HepG2 (cell line): ENCODE measurements around the gene PPP2R5D. TPM values are rescaled to one million over a fixed set of nuclear protein-coding genes. Genes with fewer than 3 reads are reported as not detected.

Experiments
- ARHGAP35 ChIP-seq: sonication (generic); formaldehyde crosslinking; IDR thresholded peaks from 2 replicates; pipeline ENCODE4 v1.9.0; 2022; ENCODE audit warnings: mild to moderate bottlenecking, inconsistent platforms, moderate library complexity, missing genetic modification reagents, borderline replicate concordance
- ATM ChIP-seq: fragments of 450-650 bp; IDR thresholded peaks from 2 replicates; pipeline ENCODE4 v1.7.1; 2017; ENCODE audit warnings: mild to moderate bottlenecking, borderline replicate concordance
- CTCF ChIP-seq: sonication (generic); formaldehyde crosslinking; IDR thresholded peaks from 2 replicates; pipeline ENCODE4 v1.5.0; 2020; ENCODE audit warnings: mild to moderate bottlenecking, missing genetic modification reagents, moderate library complexity
- DBP ChIP-seq: sonication (generic); formaldehyde crosslinking; IDR thresholded peaks from 2 replicates; pipeline ENCODE4 v1.4.0; 2020; ENCODE audit warnings: missing genetic modification reagents; ENCODE audit errors: not compliant biosample characterization
- E2F2 ChIP-seq: sonication (generic); formaldehyde crosslinking; IDR thresholded peaks from 2 replicates; pipeline ENCODE4 v1.4.0; 2020; ENCODE audit warnings: missing genetic modification reagents, borderline replicate concordance
- GATAD2A ChIP-seq: IDR thresholded peaks from 2 replicates; pipeline ENCODE4 v1.6.1; 2016
- GFI1 ChIP-seq: sonication (generic); formaldehyde crosslinking; IDR thresholded peaks from 2 replicates; pipeline ENCODE4 v1.5.0; 2020; ENCODE audit warnings: missing genetic modification reagents, mild to moderate bottlenecking, borderline replicate concordance
- HNRNPL ChIP-seq: fragments of 200-400 bp; formaldehyde crosslinking; IDR thresholded peaks from 2 replicates; pipeline ENCODE4 v1.6.1; 2017; ENCODE audit warnings: mild to moderate bottlenecking, low read depth, low read length
- HOXA3 ChIP-seq: sonication (generic); formaldehyde crosslinking; IDR thresholded peaks from 2 replicates; pipeline ENCODE4 v1.5.0; 2020; ENCODE audit warnings: missing genetic modification reagents
- HOXA7 ChIP-seq: sonication (generic); formaldehyde crosslinking; IDR thresholded peaks from 2 replicates; pipeline ENCODE4 v1.8.1; 2022; ENCODE audit warnings: mild to moderate bottlenecking, missing genetic modification reagents, moderate library complexity
- MEIS2 ChIP-seq: sonication (generic); formaldehyde crosslinking; IDR thresholded peaks from 2 replicates; pipeline ENCODE4 v1.9.0; 2021; ENCODE audit warnings: mild to moderate bottlenecking, missing genetic modification reagents
- MTF2 ChIP-seq: sonication (generic); formaldehyde crosslinking; IDR thresholded peaks from 2 replicates; pipeline ENCODE4 v1.5.0; 2020; ENCODE audit warnings: missing genetic modification reagents, borderline replicate concordance
- RXRA ChIP-seq: sonication (generic); formaldehyde crosslinking; IDR thresholded peaks from 2 replicates; pipeline ENCODE4 v1.5.1; 2020; ENCODE audit warnings: missing genetic modification reagents
- XRCC5 ChIP-seq: fragments of 200-400 bp; formaldehyde crosslinking; optimal IDR thresholded peaks from 2 replicates; pipeline ENCODE3; 2017; ENCODE audit warnings: mild to moderate bottlenecking, low read length
- ZBTB14 ChIP-seq: sonication (generic); formaldehyde crosslinking; IDR thresholded peaks from 2 replicates; pipeline ENCODE4 v1.4.0; 2020; ENCODE audit warnings: missing genetic modification reagents
- ZMAT3 ChIP-seq: sonication (generic); formaldehyde crosslinking; conservative IDR thresholded peaks from 2 replicates; pipeline ENCODE4 v1.7.0; 2021; ENCODE audit warnings: missing genetic modification reagents
- ZNF430 ChIP-seq: sonication (generic); formaldehyde crosslinking; IDR thresholded peaks from 2 replicates; pipeline ENCODE4 v1.9.0; 2021; ENCODE audit warnings: mild to moderate bottlenecking, missing genetic modification reagents
- ZNF567 ChIP-seq: sonication (generic); formaldehyde crosslinking; IDR thresholded peaks from 2 replicates; pipeline ENCODE4 v1.8.1; 2023; ENCODE audit warnings: mild to moderate bottlenecking, missing genetic modification reagents, borderline replicate concordance
- ZNF616 ChIP-seq: sonication (generic); formaldehyde crosslinking; IDR thresholded peaks from 2 replicates; pipeline ENCODE4 v1.5.0; 2020; ENCODE audit warnings: low read depth, mild to moderate bottlenecking, missing genetic modification reagents
- polyA plus RNA-seq, 8 experiments: library from polyadenylated mRNA; depleted of rRNA in 3 of 8; stranded (reverse) in 7 of 8; unstranded in 1 of 8; fragments of >200 nt; fragmentation: Illumina TruSeq in 4 of 8; extraction: Trizol in 4 of 8; gene quantifications; 2 replicates each; pipeline versions ENCODE4 v1.2.1 to v1.2.3, GENCODE V29; 2011 to 2016; ENCODE audit warnings: low read depth in 4 of 8, missing spikeins in 1 of 8, mixed read lengths in 1 of 8; ENCODE audit not compliant: insufficient read depth in 1 of 8
- total RNA-seq, 5 experiments: library from RNA; depleted of rRNA; stranded (reverse); fragments of >200 nt; fragmentation: Illumina TruSeq; extraction: Trizol; gene quantifications; 2 replicates each; pipeline ENCODE4 v1.2.3, GENCODE V29; 2016; ENCODE audit warnings: low read depth in 1 of 5
- TF ChIP-seq, protein P1 (sequence below): conservative IDR thresholded peaks from 2 replicates; pipeline ENCODE4 v1.6.1; 2018; ENCODE audit warnings: missing genetic modification reagents
- TF ChIP-seq, protein P2 (sequence below): IDR thresholded peaks from 2 replicates; pipeline ENCODE4 v1.6.1; 2016; ENCODE audit warnings: low read depth, control low read depth

The PPP2R5D gene
- total and polyA plus RNA-seq, 2 of the 13 experiments (the other 11 are each of a cell fraction or from before 2014, with no cell fraction given), result 53.7 to 60.4 TPM

GRCh38 chr6:42960243-42961019 is 23.9 kb upstream of the PPP2R5D start, which contains the start of gene GNMT (continued):
- TF ChIP-seq, protein P1, sequence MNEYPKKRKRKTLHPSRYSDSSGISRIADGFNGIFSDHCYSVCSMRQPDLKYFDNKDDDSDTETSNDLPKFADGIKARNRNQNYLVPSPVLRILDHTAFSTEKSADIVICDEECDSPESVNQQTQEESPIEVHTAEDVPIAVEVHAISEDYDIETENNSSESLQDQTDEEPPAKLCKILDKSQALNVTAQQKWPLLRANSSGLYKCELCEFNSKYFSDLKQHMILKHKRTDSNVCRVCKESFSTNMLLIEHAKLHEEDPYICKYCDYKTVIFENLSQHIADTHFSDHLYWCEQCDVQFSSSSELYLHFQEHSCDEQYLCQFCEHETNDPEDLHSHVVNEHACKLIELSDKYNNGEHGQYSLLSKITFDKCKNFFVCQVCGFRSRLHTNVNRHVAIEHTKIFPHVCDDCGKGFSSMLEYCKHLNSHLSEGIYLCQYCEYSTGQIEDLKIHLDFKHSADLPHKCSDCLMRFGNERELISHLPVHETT, result 0 out of 2 replicates have a peak, but pooled peaks have one; percentile 38
- TF ChIP-seq MEIS2 (CRISPR knock-in tag) (peak; percentile 65), ZNF616 (CRISPR knock-in tag) (peak; percentile 32; the same call in 1 of the 2 replicates), ATM (no peak), HOXA7 (CRISPR knock-in tag) (peak; percentile 68; the same call in 1 of the 2 replicates), MTF2 (CRISPR knock-in tag) (peak; percentile 74; the same call in 1 of the 2 replicates), XRCC5 (peak; percentile 46), ZNF430 (CRISPR knock-in tag) (peak; percentile 84; the same call in 1 of the 2 replicates), ZBTB14 (CRISPR knock-in tag) (peak; percentile 40; the same call in 1 of the 2 replicates), ZNF567 (peak; percentile 55; the same call in 1 of the 2 replicates), ZMAT3 (CRISPR knock-in tag) (peak; percentile 36; the same call in 1 of the 2 replicates), RXRA (CRISPR knock-in tag) (peak; percentile 31; the same call in 1 of the 2 replicates), HOXA3 (CRISPR knock-in tag) (peak; percentile 76), E2F2 (0 out of 2 replicates have a peak, but pooled peaks have one; percentile 53), ARHGAP35 (CRISPR knock-in tag) (peak; percentile 40; the same call in 1 of the 2 replicates), GATAD2A (peak; percentile 62; the same call in 1 of the 2 replicates), HNRNPL (peak; percentile 76; the same call in 1 of the 2 replicates), CTCF (peak; percentile 66), DBP (CRISPR knock-in tag) (peak; percentile 86), GFI1 (peak; percentile 52; the same call in 1 of the 2 replicates)
- TF ChIP-seq, protein P2, sequence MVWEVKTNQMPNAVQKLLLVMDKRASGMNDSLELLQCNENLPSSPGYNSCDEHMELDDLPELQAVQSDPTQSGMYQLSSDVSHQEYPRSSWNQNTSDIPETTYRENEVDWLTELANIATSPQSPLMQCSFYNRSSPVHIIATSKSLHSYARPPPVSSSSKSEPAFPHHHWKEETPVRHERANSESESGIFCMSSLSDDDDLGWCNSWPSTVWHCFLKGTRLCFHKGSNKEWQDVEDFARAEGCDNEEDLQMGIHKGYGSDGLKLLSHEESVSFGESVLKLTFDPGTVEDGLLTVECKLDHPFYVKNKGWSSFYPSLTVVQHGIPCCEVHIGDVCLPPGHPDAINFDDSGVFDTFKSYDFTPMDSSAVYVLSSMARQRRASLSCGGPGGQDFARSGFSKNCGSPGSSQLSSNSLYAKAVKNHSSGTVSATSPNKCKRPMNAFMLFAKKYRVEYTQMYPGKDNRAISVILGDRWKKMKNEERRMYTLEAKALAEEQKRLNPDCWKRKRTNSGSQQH (CRISPR knock-in tag), result peak; percentile 87
